ENCODE measurements around the gene ATG7.

ATG7 gene

GRCh38 chr3:11363715-11364114, 91.5 kb downstream of the ATG7 start:
- Histone ChIP-seq H3K79me2 (ENCODE audit: low read length) (no peaks in the 10 kb centered on the region), H3K9me2 (replicated peaks; ENCODE audit: insufficient read depth, low read length) (no peaks in the 10 kb centered on the region), H3K27me3 (replicated peaks; ENCODE audit: insufficient read depth, low read length) (no peaks in the 10 kb centered on the region), H3K4me1 (ENCODE audit: low read length) (no peaks in the 10 kb centered on the region), H2AFZ (ENCODE audit: low read length) (no peak overlapping the region), H3K9ac (ENCODE audit: low read length) (no peak overlapping the region), H3K4me3 (ENCODE audit: low read length) (no peak overlapping the region), H3K9me3 (replicated peaks; ENCODE audit: insufficient read depth, low read length) (no peaks in the 10 kb centered on the region), H3K27ac (ENCODE audit: low read length) (no peak overlapping the region), H3K36me3 (replicated peaks; ENCODE audit: insufficient read depth, low read length) (no peaks in the 10 kb centered on the region; the same call in 1 of the 2 replicates), H4K20me1 (ENCODE audit: insufficient read depth, low read length) (no peaks in the 10 kb centered on the region), H3F3A (ENCODE audit: insufficient read depth, low read length) (no peaks in the 10 kb centered on the region), H3K4me2 (ENCODE audit: low read depth, low read length) (no peak overlapping the region)
- DNase-seq = no peak
- TF ChIP-seq EZH2phosphoT487 (IDR thresholded peaks at IDR 0.05; ENCODE audit: low read length) = no peak
- TF ChIP-seq EZH2 (optimal IDR thresholded peaks at IDR 0.05; ENCODE audit: low read depth, low read length) = no peak
- no peak for TF ChIP-seq CTCF (IDR thresholded peaks at IDR 0.05; ENCODE audit: low read length)

- Histone ChIP-seq H3K4me1 (ENCODE audit: low read length) (no peaks in the 10 kb centered on the region), H3F3A (ENCODE audit: insufficient read depth, low read length) (no peaks in the 10 kb centered on the region), H3K27ac (ENCODE audit: low read length) (no peak overlapping the region), H3K9me2 (replicated peaks; ENCODE audit: insufficient read depth, low read length) (no peaks in the 10 kb centered on the region), H4K20me1 (ENCODE audit: insufficient read depth, low read length) (no peaks in the 10 kb centered on the region), H3K4me2 (ENCODE audit: low read depth, low read length) (no peak overlapping the region), H3K9me3 (replicated peaks; ENCODE audit: insufficient read depth, low read length) (no peaks in the 10 kb centered on the region), H3K9ac (ENCODE audit: low read length) (no peak overlapping the region), H3K4me3 (ENCODE audit: low read length) (no peak overlapping the region), H3K79me2 (ENCODE audit: low read length) (no peaks in the 10 kb centered on the region), H3K36me3 (replicated peaks; ENCODE audit: insufficient read depth, low read length) (no peaks in the 10 kb centered on the region; the same call in 1 of the 2 replicates), H3K27me3 (replicated peaks; ENCODE audit: insufficient read depth, low read length) (no peaks in the 10 kb centered on the region), H2AFZ (ENCODE audit: low read length) (no peak overlapping the region)
- no peak for DNase-seq
- no peak for TF ChIP-seq CTCF (IDR thresholded peaks at IDR 0.05; ENCODE audit: low read length)
- TF ChIP-seq EZH2phosphoT487 (IDR thresholded peaks at IDR 0.05; ENCODE audit: low read length) = no peak
- no peak for TF ChIP-seq EZH2 (optimal IDR thresholded peaks at IDR 0.05; ENCODE audit: low read depth, low read length)
These were observed 92.0 kb downstream of the ATG7 start for GRCh38 chr3:11364181-11364580.

- Histone ChIP-seq H3K9me2 (replicated peaks; ENCODE audit: insufficient read depth, low read length) (no peaks in the 10 kb centered on the region), H3K36me3 (replicated peaks; ENCODE audit: insufficient read depth, low read length) (no peaks in the 10 kb centered on the region; the same call in 1 of the 2 replicates), H3K4me2 (ENCODE audit: low read depth, low read length) (no peak overlapping the region), H3K27ac (ENCODE audit: low read length) (no peak overlapping the region), H3F3A (ENCODE audit: insufficient read depth, low read length) (no peaks in the 10 kb centered on the region), H3K79me2 (ENCODE audit: low read length) (no peaks in the 10 kb centered on the region), H4K20me1 (ENCODE audit: insufficient read depth, low read length) (no peaks in the 10 kb centered on the region), H2AFZ (ENCODE audit: low read length) (no peak overlapping the region), H3K9ac (ENCODE audit: low read length) (no peak overlapping the region), H3K9me3 (replicated peaks; ENCODE audit: insufficient read depth, low read length) (no peaks in the 10 kb centered on the region), H3K4me3 (ENCODE audit: low read length) (no peak overlapping the region), H3K4me1 (ENCODE audit: low read length) (no peaks in the 10 kb centered on the region), H3K27me3 (replicated peaks; ENCODE audit: insufficient read depth, low read length) (no peaks in the 10 kb centered on the region)
- DNase-seq = no peak
- TF ChIP-seq EZH2 (optimal IDR thresholded peaks at IDR 0.05; ENCODE audit: low read depth, low read length) (no peak), EZH2phosphoT487 (IDR thresholded peaks at IDR 0.05; ENCODE audit: low read length) (no peak), CTCF (IDR thresholded peaks at IDR 0.05; ENCODE audit: low read length) (no peak)
These were observed 95.0 kb downstream of the ATG7 start for GRCh38 chr3:11367143-11367693.

All from MM.1S (cell line).